ENCODE results near the gene FAM120A.

Gene FAM120A

DNA sequence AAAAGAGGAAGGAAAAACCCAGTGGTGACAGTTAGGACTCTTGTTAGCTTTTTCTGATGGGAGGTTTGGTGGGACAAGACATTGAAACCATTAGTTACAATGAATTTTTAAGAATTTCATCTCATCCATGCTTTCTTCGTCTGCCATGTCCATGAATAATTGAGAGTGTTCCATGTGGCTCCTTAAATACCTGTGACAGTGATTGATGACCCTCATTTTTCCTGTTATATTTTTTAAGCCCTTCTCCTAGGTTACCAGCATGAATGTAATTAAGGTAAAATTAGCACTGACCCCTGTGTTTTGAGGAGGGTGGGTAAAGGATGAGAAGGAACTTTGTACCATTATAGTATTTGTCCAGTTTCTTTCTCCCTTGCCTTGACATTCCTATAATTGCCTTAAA is 101.4 kb downstream of the FAM120A start:
- Histone ChIP-seq H3K79me2 (ENCODE audit: control insufficient read depth, insufficient read depth, low read length, unreplicated experiment) (no peaks in the 10 kb centered on the region), H3K4me3 (ENCODE audit: low read depth, low read length) (no peak overlapping the region), H3K4me1 (ENCODE audit: control insufficient read depth, insufficient read depth, low read length, unreplicated experiment) (no peaks in the 10 kb centered on the region), H3K27me3 (ENCODE audit: insufficient read depth, low read length) (no peaks in the 10 kb centered on the region), H3K36me3 (ENCODE audit: insufficient read depth, low read length) (peaks cover 39% of the 10 kb centered on the region), H3K27ac (ENCODE audit: low read depth, low read length) (no peak overlapping the region), H2AFZ (ENCODE audit: low read length, unreplicated experiment) (no peak overlapping the region)

- Histone ChIP-seq H3K4me3 (ENCODE audit: low read depth, low read length) (no peak overlapping the region), H3K27ac (ENCODE audit: low read depth, low read length) (no peak overlapping the region), H2AFZ (ENCODE audit: low read length, unreplicated experiment) (no peak overlapping the region), H3K79me2 (ENCODE audit: control insufficient read depth, insufficient read depth, low read length, unreplicated experiment) (no peaks in the 10 kb centered on the region), H3K36me3 (ENCODE audit: insufficient read depth, low read length) (peaks cover 43% of the 10 kb centered on the region), H3K27me3 (ENCODE audit: insufficient read depth, low read length) (no peaks in the 10 kb centered on the region), H3K4me1 (ENCODE audit: control insufficient read depth, insufficient read depth, low read length, unreplicated experiment) (no peaks in the 10 kb centered on the region)
Measured at GRCh38 chr9:93555370-93555769, 103.9 kb downstream of the FAM120A start.

GRCh38 chr9:93557366-93558137 is 106.1 kb downstream of the FAM120A start:
- no peaks in the 10 kb centered on the region for H3K27me3 ChIP-seq (ENCODE audit: insufficient read depth, low read length)
- H3K27ac ChIP-seq (ENCODE audit: low read depth, low read length) = no peak overlapping the region
- no peaks in the 10 kb centered on the region for H3K4me1 ChIP-seq (ENCODE audit: control insufficient read depth, insufficient read depth, low read length, unreplicated experiment)
- H3K79me2 ChIP-seq (ENCODE audit: control insufficient read depth, insufficient read depth, low read length, unreplicated experiment) = no peaks in the 10 kb centered on the region
- peaks cover 34% of the 10 kb centered on the region for H3K36me3 ChIP-seq (ENCODE audit: insufficient read depth, low read length)
- H2AFZ ChIP-seq (ENCODE audit: low read length, unreplicated experiment) = no peak overlapping the region
- H3K4me3 ChIP-seq (ENCODE audit: low read depth, low read length) = no peak overlapping the region

- peaks cover 26% of the 10 kb centered on the region for H3K36me3 ChIP-seq (ENCODE audit: insufficient read depth, low read length)
- H3K27ac ChIP-seq (ENCODE audit: low read depth, low read length) = no peak overlapping the region
- no peaks in the 10 kb centered on the region for H3K79me2 ChIP-seq (ENCODE audit: control insufficient read depth, insufficient read depth, low read length, unreplicated experiment)
- no peak overlapping the region for H2AFZ ChIP-seq (ENCODE audit: low read length, unreplicated experiment)
- H3K27me3 ChIP-seq (ENCODE audit: insufficient read depth, low read length) = no peaks in the 10 kb centered on the region
- H3K4me1 ChIP-seq (ENCODE audit: control insufficient read depth, insufficient read depth, low read length, unreplicated experiment) = no peaks in the 10 kb centered on the region
- H3K4me3 ChIP-seq (ENCODE audit: low read depth, low read length) = no peak overlapping the region
Measured at GRCh38 chr9:93558503-93558902, 107.0 kb downstream of the FAM120A start.

- no peaks in the 10 kb centered on the region for H3K27me3 ChIP-seq (ENCODE audit: insufficient read depth, low read length)
- H3K4me1 ChIP-seq (ENCODE audit: control insufficient read depth, insufficient read depth, low read length, unreplicated experiment) = no peaks in the 10 kb centered on the region
- no peaks in the 10 kb centered on the region for H3K79me2 ChIP-seq (ENCODE audit: control insufficient read depth, insufficient read depth, low read length, unreplicated experiment)
- peaks cover 24% of the 10 kb centered on the region for H3K36me3 ChIP-seq (ENCODE audit: insufficient read depth, low read length)
- no peak overlapping the region for H3K4me3 ChIP-seq (ENCODE audit: low read depth, low read length)
- H3K27ac ChIP-seq (ENCODE audit: low read depth, low read length) = no peak overlapping the region
- H2AFZ ChIP-seq (ENCODE audit: low read length, unreplicated experiment) = no peak overlapping the region
Measured at GRCh38 chr9:93560991-93561390, 109.5 kb downstream of the FAM120A start.

GRCh38 chr9:93562157-93562556 is 110.7 kb downstream of the FAM120A start:
- H2AFZ ChIP-seq (ENCODE audit: low read length, unreplicated experiment) = no peak overlapping the region
- peaks cover under 1% of the 10 kb centered on the region for H3K79me2 ChIP-seq (ENCODE audit: control insufficient read depth, insufficient read depth, low read length, unreplicated experiment)
- H3K4me1 ChIP-seq (ENCODE audit: control insufficient read depth, insufficient read depth, low read length, unreplicated experiment) = peaks cover 3% of the 10 kb centered on the region
- no peaks in the 10 kb centered on the region for H3K27me3 ChIP-seq (ENCODE audit: insufficient read depth, low read length)
- peaks cover 20% of the 10 kb centered on the region for H3K36me3 ChIP-seq (ENCODE audit: insufficient read depth, low read length)
- no peak overlapping the region for H3K27ac ChIP-seq (ENCODE audit: low read depth, low read length)
- H3K4me3 ChIP-seq (ENCODE audit: low read depth, low read length) = no peak overlapping the region

- H3K27ac ChIP-seq (ENCODE audit: low read depth, low read length) = no peak overlapping the region
- no peaks in the 10 kb centered on the region for H3K27me3 ChIP-seq (ENCODE audit: insufficient read depth, low read length)
- peaks cover 9% of the 10 kb centered on the region for H3K4me1 ChIP-seq (ENCODE audit: control insufficient read depth, insufficient read depth, low read length, unreplicated experiment)
- no peak overlapping the region for H3K4me3 ChIP-seq (ENCODE audit: low read depth, low read length)
- H2AFZ ChIP-seq (ENCODE audit: low read length, unreplicated experiment) = no peak overlapping the region
- H3K79me2 ChIP-seq (ENCODE audit: control insufficient read depth, insufficient read depth, low read length, unreplicated experiment) = peaks cover 6% of the 10 kb centered on the region
- peaks cover 11% of the 10 kb centered on the region for H3K36me3 ChIP-seq (ENCODE audit: insufficient read depth, low read length)
Measured at GRCh38 chr9:93565089-93565488, 113.6 kb downstream of the FAM120A start.

- peaks cover 6% of the 10 kb centered on the region for H3K79me2 ChIP-seq (ENCODE audit: control insufficient read depth, insufficient read depth, low read length, unreplicated experiment)
- no peaks in the 10 kb centered on the region for H3K27me3 ChIP-seq (ENCODE audit: insufficient read depth, low read length)
- peaks cover 19% of the 10 kb centered on the region for H3K36me3 ChIP-seq (ENCODE audit: insufficient read depth, low read length)
- peaks cover 9% of the 10 kb centered on the region for H3K4me1 ChIP-seq (ENCODE audit: control insufficient read depth, insufficient read depth, low read length, unreplicated experiment)
- peak overlapping the region; percentile 68 for H3K27ac ChIP-seq (ENCODE audit: low read depth, low read length)
- peak overlapping the region; percentile 45 for H2AFZ ChIP-seq (ENCODE audit: low read length, unreplicated experiment)
- peak overlapping the region; percentile 87 for H3K4me3 ChIP-seq (ENCODE audit: low read depth, low read length)
Measured at GRCh38 chr9:93566408-93567270, 115.2 kb downstream of the FAM120A start.

DNA sequence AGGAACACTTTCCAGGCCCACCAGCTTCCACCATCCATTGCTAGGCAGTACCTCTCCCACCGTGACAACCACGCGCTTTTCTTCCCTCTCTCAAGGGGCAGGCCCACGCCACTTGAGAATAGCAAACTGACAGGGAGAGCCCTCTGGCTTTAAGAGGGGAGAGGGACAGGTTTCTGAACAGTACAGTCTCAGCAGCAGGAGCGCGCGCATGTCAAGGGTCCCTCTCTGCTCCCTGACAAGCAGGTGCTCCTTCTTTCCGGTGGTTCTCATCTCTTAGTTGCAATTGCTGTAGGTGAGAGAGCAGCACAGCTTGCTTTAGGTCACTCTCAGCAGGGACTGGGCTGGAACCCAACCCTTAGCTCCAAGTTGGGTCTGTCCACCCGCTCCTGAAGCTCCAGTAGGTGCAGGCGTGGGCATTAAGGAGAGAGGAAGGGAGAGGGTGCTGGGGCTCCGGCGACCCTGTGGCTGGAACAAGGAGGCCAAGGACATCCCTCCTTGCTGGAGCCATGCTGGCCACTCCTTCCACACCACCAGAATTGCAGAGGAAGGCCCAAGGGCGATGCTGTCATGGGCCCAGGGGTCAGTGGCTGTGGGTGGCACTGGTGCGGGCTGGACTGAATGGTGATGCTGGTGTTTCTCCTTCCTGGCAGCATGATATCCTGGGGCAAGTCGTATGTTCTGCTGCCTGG is 115.9 kb downstream of the FAM120A start:
- peaks cover 12% of the 10 kb centered on the region for H3K36me3 ChIP-seq (ENCODE audit: insufficient read depth, low read length)
- H3K27me3 ChIP-seq (ENCODE audit: insufficient read depth, low read length) = no peaks in the 10 kb centered on the region
- H3K27ac ChIP-seq (ENCODE audit: low read depth, low read length) = peak overlapping the region; percentile 68
- peak overlapping the region; percentile 87 for H3K4me3 ChIP-seq (ENCODE audit: low read depth, low read length)
- H2AFZ ChIP-seq (ENCODE audit: low read length, unreplicated experiment) = peak overlapping the region; percentile 45
- peaks cover 6% of the 10 kb centered on the region for H3K79me2 ChIP-seq (ENCODE audit: control insufficient read depth, insufficient read depth, low read length, unreplicated experiment)
- peaks cover 9% of the 10 kb centered on the region for H3K4me1 ChIP-seq (ENCODE audit: control insufficient read depth, insufficient read depth, low read length, unreplicated experiment)

GRCh38 chr9:93568169-93568568 is 116.7 kb downstream of the FAM120A start:
- no peak overlapping the region for H3K27ac ChIP-seq (ENCODE audit: low read depth, low read length)
- peaks cover 6% of the 10 kb centered on the region for H3K79me2 ChIP-seq (ENCODE audit: control insufficient read depth, insufficient read depth, low read length, unreplicated experiment)
- H3K4me3 ChIP-seq (ENCODE audit: low read depth, low read length) = no peak overlapping the region
- no peaks in the 10 kb centered on the region for H3K27me3 ChIP-seq (ENCODE audit: insufficient read depth, low read length)
- H3K36me3 ChIP-seq (ENCODE audit: insufficient read depth, low read length) = peaks cover 12% of the 10 kb centered on the region
- no peak overlapping the region for H2AFZ ChIP-seq (ENCODE audit: low read length, unreplicated experiment)
- H3K4me1 ChIP-seq (ENCODE audit: control insufficient read depth, insufficient read depth, low read length, unreplicated experiment) = peaks cover 9% of the 10 kb centered on the region

Measured in ACC112 (cell line).